ENCODE data around the gene SH3RF1.
"Not testable (repeated sequence)": the region's sequence is repeated elsewhere in the genome, so short reads cannot be mapped to it uniquely, and the experiment has no call there.

The SH3RF1 gene

DNA sequence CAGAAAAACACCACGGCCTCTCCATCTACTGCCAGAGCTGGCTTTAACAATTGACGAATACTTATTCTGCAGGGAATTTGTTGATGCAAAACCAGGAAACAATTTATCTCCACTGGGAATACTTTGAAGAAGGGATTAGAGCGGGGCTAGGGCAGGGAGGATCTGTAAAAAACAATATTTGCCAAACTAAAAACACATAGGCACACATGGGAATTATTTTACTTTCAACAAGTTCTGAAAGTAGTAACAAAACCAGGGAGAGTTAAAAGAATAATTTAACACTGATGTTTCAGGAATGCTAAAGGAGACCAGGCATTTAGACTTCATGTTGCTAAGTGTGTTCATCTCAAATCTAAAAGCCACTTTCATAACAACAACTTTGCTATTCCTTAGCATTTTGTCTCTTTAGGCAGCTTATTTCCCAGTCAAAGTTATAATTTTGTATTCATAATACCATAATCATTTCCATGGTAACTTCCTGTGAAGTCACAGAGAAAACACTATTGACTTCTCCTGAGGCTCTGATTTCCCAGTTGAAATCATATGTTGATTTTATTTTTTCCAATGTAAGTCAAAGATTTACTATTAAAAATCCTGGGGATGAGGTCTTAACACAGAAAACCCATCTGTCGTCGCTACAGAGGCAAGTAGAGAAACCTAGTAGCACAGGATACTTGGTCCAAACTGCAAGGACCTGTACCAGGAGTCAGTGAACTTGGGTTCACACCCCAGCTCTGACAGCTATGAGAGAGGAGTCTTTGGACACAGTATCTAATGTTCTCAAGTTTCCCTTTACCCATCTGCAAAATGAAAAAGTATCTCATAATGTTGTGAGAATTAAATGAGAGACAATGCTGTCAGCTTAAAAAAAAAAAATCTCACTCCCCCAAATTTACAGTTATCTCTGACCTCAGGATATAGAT lies 69.3 kb downstream of the SH3RF1 start:
- Histone ChIP-seq H3K4me1 (ENCODE audit: control insufficient read depth, insufficient read depth, low read length) (no peaks in the 10 kb centered on the region), H3K36me3 (ENCODE audit: control insufficient read depth, insufficient read depth, low read length) (no peaks in the 10 kb centered on the region), H3K27me3 (ENCODE audit: control insufficient read depth, insufficient read depth, low read length) (no peaks in the 10 kb centered on the region), H3K9me3 (ENCODE audit: control insufficient read depth, insufficient read depth, low read length) (no peaks in the 10 kb centered on the region), H3K4me3 (ENCODE audit: low read length) (no peak overlapping the region), H3K27ac (ENCODE audit: low read length) (no peak overlapping the region)
- WGBS (ENCODE audit: insufficient coverage, insufficient read length), result no CpG with 5 or more reads among the region's 5 CpGs
- DNase-seq (ENCODE audit: low read depth, low spot score), result no peak

DNA sequence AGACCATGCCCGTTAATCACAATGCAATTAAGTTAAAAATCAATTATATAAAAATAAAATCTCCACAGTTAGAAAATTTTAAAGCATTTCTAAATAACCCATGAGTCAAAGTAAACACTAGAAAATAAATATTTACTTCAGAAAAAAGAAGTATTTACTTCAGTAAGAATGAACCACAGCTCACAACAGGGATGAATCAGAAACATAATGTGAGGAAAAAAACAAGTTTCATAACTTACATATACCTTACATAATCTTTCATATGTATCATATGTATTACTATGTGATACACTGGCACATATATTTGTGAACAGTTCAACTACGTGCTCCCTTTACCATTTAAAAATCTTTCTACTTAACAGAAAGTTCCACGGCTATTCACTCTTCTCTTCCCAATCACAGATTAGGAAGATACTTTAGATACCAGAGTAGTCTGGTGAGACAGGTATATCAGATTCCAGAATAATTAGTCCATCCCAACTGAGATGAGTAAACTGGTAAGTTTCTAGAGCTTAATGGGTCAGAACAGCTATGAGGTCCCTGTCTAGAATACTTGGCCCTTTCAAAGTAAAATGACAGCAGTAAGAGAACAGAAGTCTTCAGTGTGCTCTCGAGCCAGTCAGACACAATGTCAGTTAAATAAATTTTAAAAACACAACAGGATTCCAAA lies 70.3 kb downstream of the SH3RF1 start:
- H3K4me3 ChIP-seq (ENCODE audit: low read length), result no peak overlapping the region

DNA sequence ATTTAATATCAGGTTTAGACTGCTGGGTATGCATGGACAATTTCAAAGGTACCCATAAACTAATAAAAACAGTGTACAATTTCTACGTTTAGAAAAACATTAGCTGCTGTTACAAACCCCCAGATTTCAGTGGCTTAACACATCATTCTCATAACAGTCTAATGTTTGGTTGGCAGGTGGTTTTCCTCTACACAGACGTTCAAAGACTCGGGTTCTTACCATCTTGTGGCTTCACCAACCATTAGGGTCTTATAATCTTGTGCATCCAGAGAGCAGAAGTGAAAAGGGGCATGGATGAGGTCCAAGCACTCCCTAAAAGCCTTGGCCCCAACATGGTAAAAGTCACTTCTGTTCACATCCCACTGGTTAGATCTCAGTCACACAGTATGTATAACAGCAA lies 71.6 kb downstream of the SH3RF1 start:
- Histone ChIP-seq H3K27me3 (ENCODE audit: control insufficient read depth, insufficient read depth, low read length) (no peaks in the 10 kb centered on the region), H3K4me3 (ENCODE audit: low read length) (no peak overlapping the region), H3K27ac (ENCODE audit: low read length) (no peak overlapping the region), H3K9me3 (ENCODE audit: control insufficient read depth, insufficient read depth, low read length) (no peaks in the 10 kb centered on the region), H3K36me3 (ENCODE audit: control insufficient read depth, insufficient read depth, low read length) (no peaks in the 10 kb centered on the region), H3K4me1 (ENCODE audit: control insufficient read depth, insufficient read depth, low read length) (no peaks in the 10 kb centered on the region)
- no peak for DNase-seq (ENCODE audit: low read depth, low spot score)
- no CpG with 5 or more reads among the region's 3 CpGs for WGBS (ENCODE audit: insufficient coverage, insufficient read length)

More for the DNA sequence above, 70.3 kb downstream of the SH3RF1 start:
- DNase-seq (ENCODE audit: low read depth, low spot score), result no peak
- no peaks in the 10 kb centered on the region for H3K9me3 ChIP-seq (ENCODE audit: control insufficient read depth, insufficient read depth, low read length)
- H3K27me3 ChIP-seq (ENCODE audit: control insufficient read depth, insufficient read depth, low read length), result no peaks in the 10 kb centered on the region
- H3K27ac ChIP-seq (ENCODE audit: low read length), result no peak overlapping the region
- WGBS (ENCODE audit: insufficient coverage, insufficient read length), result no CpG with 5 or more reads among the region's 4 CpGs
- H3K36me3 ChIP-seq (ENCODE audit: control insufficient read depth, insufficient read depth, low read length), result no peaks in the 10 kb centered on the region
- no peaks in the 10 kb centered on the region for H3K4me1 ChIP-seq (ENCODE audit: control insufficient read depth, insufficient read depth, low read length)

DNA sequence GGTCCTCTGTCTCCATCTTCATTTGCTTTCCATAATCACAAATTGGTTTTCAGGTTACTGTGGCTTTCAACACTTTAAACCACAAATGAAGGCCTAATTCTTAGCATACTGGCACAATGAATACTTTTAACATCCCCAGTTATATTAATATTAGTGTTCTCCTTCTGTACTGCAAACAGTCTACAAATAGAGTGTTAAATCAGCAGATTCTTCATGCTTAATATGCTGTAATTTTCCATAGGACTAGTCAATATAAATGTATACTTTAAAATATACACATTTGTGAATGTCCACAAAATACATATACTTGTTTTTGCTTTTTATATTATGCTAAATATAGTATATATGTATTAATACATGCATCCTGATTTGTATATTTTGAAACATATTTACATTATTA lies 72.6 kb downstream of the SH3RF1 start:
- Histone ChIP-seq H3K4me1 (ENCODE audit: control insufficient read depth, insufficient read depth, low read length) (no peaks in the 10 kb centered on the region), H3K4me3 (ENCODE audit: low read length) (no peak overlapping the region), H3K27ac (ENCODE audit: low read length) (no peak overlapping the region), H3K27me3 (ENCODE audit: control insufficient read depth, insufficient read depth, low read length) (no peaks in the 10 kb centered on the region), H3K9me3 (ENCODE audit: control insufficient read depth, insufficient read depth, low read length) (no peaks in the 10 kb centered on the region), H3K36me3 (ENCODE audit: control insufficient read depth, insufficient read depth, low read length) (no peaks in the 10 kb centered on the region)
- no peak for DNase-seq (ENCODE audit: low read depth, low spot score)

DNA sequence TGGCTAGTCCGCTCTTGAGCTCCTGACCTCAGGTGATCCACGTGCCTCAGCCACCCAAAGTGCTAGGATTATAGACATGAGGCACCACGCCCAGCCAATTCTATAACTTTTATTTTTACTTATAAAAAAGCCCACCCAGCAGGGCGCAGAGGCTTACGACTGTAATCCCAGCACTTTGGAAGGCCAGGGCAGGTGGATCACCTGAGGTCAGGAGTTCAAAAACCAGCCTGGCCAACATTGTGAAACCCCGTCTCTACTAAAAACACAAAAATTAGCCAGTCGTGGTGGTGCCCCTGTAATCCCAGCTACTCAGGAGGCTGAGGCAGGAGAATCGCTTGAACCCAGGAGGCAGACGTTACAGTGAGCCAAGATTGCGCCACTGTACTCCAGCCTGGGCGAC lies 73.5 kb downstream of the SH3RF1 start:
- H3K4me1 ChIP-seq (ENCODE audit: control insufficient read depth, insufficient read depth, low read length); H3K9me3 ChIP-seq (ENCODE audit: control insufficient read depth, insufficient read depth, low read length); H3K36me3 ChIP-seq (ENCODE audit: control insufficient read depth, insufficient read depth, low read length); H3K4me3 ChIP-seq (ENCODE audit: low read length); DNase-seq (ENCODE audit: low read depth, low spot score); H3K27me3 ChIP-seq (ENCODE audit: control insufficient read depth, insufficient read depth, low read length); H3K27ac ChIP-seq (ENCODE audit: low read length): not testable (repeated sequence)
- no CpG with 5 or more reads among the region's 11 CpGs for WGBS (ENCODE audit: insufficient coverage, insufficient read length)

DNA sequence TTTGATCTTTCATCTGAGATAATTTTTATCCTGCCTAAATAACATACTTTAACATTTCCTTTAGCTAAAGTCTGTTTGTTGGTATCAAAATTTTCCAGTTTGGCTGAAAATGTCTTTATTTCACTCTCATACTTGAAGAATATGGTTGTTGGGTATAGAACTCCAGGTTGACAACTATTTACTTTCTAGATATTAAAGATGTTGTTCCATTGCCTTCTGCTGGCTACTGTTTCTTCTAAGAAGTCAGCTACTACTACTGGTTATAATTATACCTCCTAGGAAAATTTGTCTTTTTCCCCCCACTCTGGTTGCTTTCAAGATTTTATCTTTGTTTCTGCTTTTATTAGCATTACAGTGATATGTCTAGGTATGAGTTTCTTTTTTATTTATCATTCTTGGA lies 75.7 kb downstream of the SH3RF1 start:
- Histone ChIP-seq H3K36me3 (ENCODE audit: control insufficient read depth, insufficient read depth, low read length) (no peaks in the 10 kb centered on the region), H3K27me3 (ENCODE audit: control insufficient read depth, insufficient read depth, low read length) (no peaks in the 10 kb centered on the region), H3K4me3 (ENCODE audit: low read length) (no peak overlapping the region), H3K9me3 (ENCODE audit: control insufficient read depth, insufficient read depth, low read length) (no peaks in the 10 kb centered on the region), H3K27ac (ENCODE audit: low read length) (no peak overlapping the region), H3K4me1 (ENCODE audit: control insufficient read depth, insufficient read depth, low read length) (no peaks in the 10 kb centered on the region)
- DNase-seq (ENCODE audit: low read depth, low spot score), result no peak

DNA sequence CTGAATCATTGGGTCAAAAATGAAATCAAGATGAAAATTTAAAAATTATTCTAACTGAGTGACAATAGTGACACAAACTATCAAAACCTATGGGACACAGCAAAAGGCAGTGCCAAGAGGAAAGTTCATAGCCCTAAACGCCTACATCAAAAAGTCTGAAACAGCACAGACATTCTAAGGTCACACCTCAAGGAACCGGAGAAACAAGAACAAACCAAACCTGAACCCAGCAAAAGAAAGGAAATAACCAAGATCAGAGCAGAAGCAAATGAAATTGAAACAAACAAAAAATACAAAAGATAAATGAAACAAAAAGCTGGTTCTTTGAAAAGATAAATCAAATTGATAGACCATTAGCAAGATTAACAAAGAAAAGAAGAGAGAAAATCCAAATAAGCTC lies 80.8 kb downstream of the SH3RF1 start:
- H3K27ac ChIP-seq (ENCODE audit: low read length); H3K4me1 ChIP-seq (ENCODE audit: control insufficient read depth, insufficient read depth, low read length); H3K36me3 ChIP-seq (ENCODE audit: control insufficient read depth, insufficient read depth, low read length); DNase-seq (ENCODE audit: low read depth, low spot score); H3K27me3 ChIP-seq (ENCODE audit: control insufficient read depth, insufficient read depth, low read length); H3K4me3 ChIP-seq (ENCODE audit: low read length); H3K9me3 ChIP-seq (ENCODE audit: control insufficient read depth, insufficient read depth, low read length): not testable (repeated sequence)
- WGBS (ENCODE audit: insufficient coverage, insufficient read length), result no CpG with 5 or more reads among the region's 2 CpGs

DNA sequence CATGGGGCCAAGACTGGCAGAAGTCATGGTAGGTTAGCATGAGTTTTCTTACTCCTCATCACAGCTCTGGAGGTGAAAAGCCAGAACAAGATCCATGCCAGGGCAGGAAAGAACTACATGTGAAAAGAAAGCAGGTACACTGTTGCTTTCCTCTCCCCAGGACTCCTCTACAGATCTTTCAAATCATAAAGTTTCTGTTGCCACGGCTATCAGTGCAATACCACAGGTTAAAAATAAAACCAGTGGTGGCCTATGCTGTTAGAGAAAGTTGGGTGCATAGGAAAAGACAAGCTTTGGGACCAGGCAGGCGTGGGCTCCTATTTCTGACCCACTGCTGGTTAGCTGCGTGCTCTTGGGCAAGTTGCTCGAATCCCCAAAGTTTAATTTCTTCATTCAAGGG lies 81.4 kb downstream of the SH3RF1 start:
- Histone ChIP-seq H3K4me3 (ENCODE audit: low read length) (no peak overlapping the region), H3K9me3 (ENCODE audit: control insufficient read depth, insufficient read depth, low read length) (no peaks in the 10 kb centered on the region), H3K27me3 (ENCODE audit: control insufficient read depth, insufficient read depth, low read length) (no peaks in the 10 kb centered on the region), H3K27ac (ENCODE audit: low read length) (no peak overlapping the region), H3K4me1 (ENCODE audit: control insufficient read depth, insufficient read depth, low read length) (peaks cover 1% of the 10 kb centered on the region; the same call in 1 of the 2 replicates), H3K36me3 (ENCODE audit: control insufficient read depth, insufficient read depth, low read length) (no peaks in the 10 kb centered on the region)
- DNase-seq (ENCODE audit: low read depth, low spot score), result no peak
- WGBS (ENCODE audit: insufficient coverage, insufficient read length), result no CpG with 5 or more reads among the region's 4 CpGs

DNA sequence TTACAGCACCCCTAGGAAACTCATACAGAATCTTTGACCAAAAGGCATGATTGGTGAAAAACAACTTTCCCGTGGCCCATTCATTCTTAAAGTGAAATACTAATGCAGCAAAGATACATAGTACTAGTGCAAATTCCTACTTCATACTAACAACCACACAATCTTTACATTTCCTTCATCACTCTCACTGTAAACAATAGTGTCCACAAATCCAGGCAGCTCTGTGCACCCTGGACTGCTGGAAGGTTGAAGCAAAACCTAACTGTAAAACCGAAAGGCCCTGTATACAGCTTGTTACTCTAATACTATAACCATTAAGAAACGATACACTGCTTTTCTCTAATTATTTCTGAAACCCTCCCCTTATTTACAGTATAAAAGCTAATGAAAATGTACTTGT lies 82.6 kb downstream of the SH3RF1 start:
- WGBS (ENCODE audit: insufficient coverage, insufficient read length), result no CpG with 5 or more reads among the region's 3 CpGs
- Histone ChIP-seq H3K27me3 (ENCODE audit: control insufficient read depth, insufficient read depth, low read length) (no peaks in the 10 kb centered on the region), H3K4me1 (ENCODE audit: control insufficient read depth, insufficient read depth, low read length) (peaks cover 1% of the 10 kb centered on the region; the same call in 1 of the 2 replicates), H3K36me3 (ENCODE audit: control insufficient read depth, insufficient read depth, low read length) (no peaks in the 10 kb centered on the region), H3K9me3 (ENCODE audit: control insufficient read depth, insufficient read depth, low read length) (no peaks in the 10 kb centered on the region), H3K4me3 (ENCODE audit: low read length) (no peak overlapping the region), H3K27ac (ENCODE audit: low read length) (no peak overlapping the region)
- DNase-seq (ENCODE audit: low read depth, low spot score), result no peak

DNA sequence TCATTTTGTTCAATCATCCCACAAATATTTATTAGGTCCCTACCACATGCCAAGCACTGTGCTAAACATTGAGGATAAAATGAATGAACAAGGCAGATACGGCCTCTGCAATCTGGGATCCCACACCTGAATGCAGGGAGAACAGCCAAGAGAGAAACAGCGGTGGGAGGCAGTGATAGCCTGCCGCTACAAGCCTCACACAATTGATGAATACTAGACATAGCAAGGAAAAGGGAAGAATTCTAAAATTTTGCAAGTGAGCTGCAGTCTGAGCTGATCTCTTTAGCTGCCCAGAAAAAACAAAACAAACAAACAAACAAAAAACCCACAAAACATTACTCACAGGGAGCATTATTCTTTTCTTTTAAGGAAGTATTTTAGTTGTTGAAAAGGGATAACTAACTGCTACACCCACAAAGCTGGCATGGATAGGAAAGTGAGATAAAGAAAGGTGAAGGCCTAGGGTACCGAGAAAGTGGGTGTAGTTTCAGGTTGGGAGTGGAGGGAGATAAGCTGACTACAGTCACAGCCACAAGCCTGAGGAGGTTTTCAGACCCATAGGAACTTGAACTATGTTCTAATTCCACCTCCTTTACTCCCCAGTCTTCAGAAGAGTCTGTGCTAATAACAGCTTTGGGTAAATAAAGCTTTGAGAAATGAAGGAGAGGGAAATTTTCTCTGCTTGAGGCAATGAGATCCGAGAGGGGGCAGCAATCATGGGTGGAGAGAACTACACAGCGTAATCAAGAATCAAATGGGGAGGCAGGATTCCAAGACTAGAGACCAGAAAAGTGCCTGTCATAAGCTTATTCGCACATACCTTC lies 85.4 kb downstream of the SH3RF1 start:
- no peaks in the 10 kb centered on the region for H3K27me3 ChIP-seq (ENCODE audit: control insufficient read depth, insufficient read depth, low read length)
- WGBS (ENCODE audit: insufficient coverage, insufficient read length), result no CpG with 5 or more reads among the region's 7 CpGs
- H3K9me3 ChIP-seq (ENCODE audit: control insufficient read depth, insufficient read depth, low read length), result no peaks in the 10 kb centered on the region
- no peak for DNase-seq (ENCODE audit: low read depth, low spot score)
- no peak overlapping the region for H3K27ac ChIP-seq (ENCODE audit: low read length)
- no peak overlapping the region for H3K4me3 ChIP-seq (ENCODE audit: low read length)
- no peaks in the 10 kb centered on the region for H3K36me3 ChIP-seq (ENCODE audit: control insufficient read depth, insufficient read depth, low read length)
- peaks cover 1% of the 10 kb centered on the region; the same call in 1 of the 2 replicates for H3K4me1 ChIP-seq (ENCODE audit: control insufficient read depth, insufficient read depth, low read length)
